ENCODE data around the gene TUSC2. TPM values are rescaled to one million over a fixed set of nuclear protein-coding genes. Genes with fewer than 3 reads are reported as not detected.

Gene TUSC2
- total and polyA plus RNA-seq, 2 of the 13 experiments (the other 11 are each of a cell fraction or from before 2014, with no cell fraction given) = 36.7 to 39.1 TPM

- peak; percentile 46; the same call in 1 of the 2 replicates for TF ChIP-seq CTCF (CRISPR knock-in tag; IDR thresholded peaks at IDR 0.05)
Observed at GRCh38 chr3:50375258-50375931, 47.4 kb upstream of the TUSC2 start (continued).

- Histone ChIP-seq H3K4me1 (ENCODE audit: insufficient read depth, low read length) (peaks cover 15% of the 10 kb centered on the region), H3K9ac (ENCODE audit: insufficient read depth, low read depth, low read length) (no peak overlapping the region)
- intact Hi-C loops (cut with micrococcal nuclease; ENCODE audit: unreplicated experiment) = loop anchor here (5.0 kb wide), 1 partner anchor 143 kb away; no protein-coding TSS in a partner anchor
Observed at GRCh38 chr3:50374363-50375257, 46.6 kb upstream of the TUSC2 start.

More at GRCh38 chr3:50374363-50375257, 46.6 kb upstream of the TUSC2 start:
- ChIA-PET CTCF (ENCODE audit: low intra/inter-chr PET ratio, low total read pairs) (no interaction called here), POLR2A (no interaction called here)
- 34% methylated on average over 10 of the region's 22 CpGs for WGBS (ENCODE audit: low lambda C conversion rate)
- no peak for FAIRE-seq
- H2AFZ ChIP-seq (ENCODE audit: low read length) = no peak overlapping the region
- BruUV-seq (replicated peaks) = no TSS peak
- no peak overlapping the region for H3K27ac ChIP-seq (ENCODE audit: extremely low read length, insufficient read depth, low read length)
- no peak for DNase-seq (ENCODE audit: low spot score)
- H4K20me1 ChIP-seq (ENCODE audit: insufficient read depth, low read length) = no peaks in the 10 kb centered on the region
- H3K79me2 ChIP-seq (ENCODE audit: insufficient read depth, low read length) = no peaks in the 10 kb centered on the region
- no peaks in the 10 kb centered on the region for H3K36me3 ChIP-seq (replicated peaks in 1 of 2; ENCODE audit: control insufficient read depth in 1 of 2, insufficient read depth in 2 of 2, low read length in 2 of 2)
- ATAC-seq = no peak
- H3K4me2 ChIP-seq (ENCODE audit: low read depth, low read length) = no peak overlapping the region
- H3K27me3 ChIP-seq (ENCODE audit: control insufficient read depth in 1 of 2, insufficient read depth in 2 of 2, low read length in 2 of 2) = peaks cover 9 to 37% of the 10 kb centered on the region in 2 experiments; a peak in 4 of 5 replicates
- TF ChIP-seq ZFY (CRISPR knock-in tag; IDR thresholded peaks at IDR 0.05) (no peak), MAFF (IDR thresholded peaks at IDR 0.05; ENCODE audit: low read depth, low read length) (0 out of 2 replicates have a peak, but pooled peaks have one; percentile 32), ZNF720 (CRISPR knock-in tag; IDR thresholded peaks at IDR 0.05) (no peak), MAFK (conservative IDR thresholded peaks at IDR 0.05 in 1 of 2, IDR thresholded peaks at IDR 0.05 in 1 of 2; ENCODE audit: low read length in 2 of 2) (peak; percentile 28 to 40), ZNF230 (CRISPR knock-in tag; IDR thresholded peaks at IDR 0.05) (no peak)
- in situ Hi-C loops (cut with HindIII; ENCODE audit: extremely low pct_ligation_motif_present, low pct_unique_long_range_greater_than_20kb) = no loop called here
- H3K4me3 ChIP-seq (replicated peaks in 1 of 3; ENCODE audit: insufficient read depth in 1 of 3, low read depth in 2 of 3, low read length in 3 of 3) = no peak overlapping the region
- H3K9me3 ChIP-seq (ENCODE audit: low read length) = no peaks in the 10 kb centered on the region

All from HepG2 (cell line).